Stimulated activated CD4-positive, alpha-beta T cell treated with anti-CD3 and anti-CD28 coated beads, TNF-alpha, amount 100 ng/mL, for 48 hours (primary cell): ENCODE measurements around the gene SLC18A3.

Experiments
- DNase-seq, 3 donors: peaks; one replicate each; pipeline ENCODE4 v3.0.0-alpha.2; 2020; ENCODE audit warnings: low read depth in 3 of 3

SLC18A3 gene

GRCh38 chr10:49651039-49651835, 41.1 kb downstream of the SLC18A3 start:
- DNase-seq = no peak

GRCh38 chr10:49651917-49652316, 41.8 kb downstream of the SLC18A3 start:
- no peak for DNase-seq

- no peak for DNase-seq
These were observed 42.5 kb downstream of the SLC18A3 start for GRCh38 chr10:49652421-49653272.

DNA sequence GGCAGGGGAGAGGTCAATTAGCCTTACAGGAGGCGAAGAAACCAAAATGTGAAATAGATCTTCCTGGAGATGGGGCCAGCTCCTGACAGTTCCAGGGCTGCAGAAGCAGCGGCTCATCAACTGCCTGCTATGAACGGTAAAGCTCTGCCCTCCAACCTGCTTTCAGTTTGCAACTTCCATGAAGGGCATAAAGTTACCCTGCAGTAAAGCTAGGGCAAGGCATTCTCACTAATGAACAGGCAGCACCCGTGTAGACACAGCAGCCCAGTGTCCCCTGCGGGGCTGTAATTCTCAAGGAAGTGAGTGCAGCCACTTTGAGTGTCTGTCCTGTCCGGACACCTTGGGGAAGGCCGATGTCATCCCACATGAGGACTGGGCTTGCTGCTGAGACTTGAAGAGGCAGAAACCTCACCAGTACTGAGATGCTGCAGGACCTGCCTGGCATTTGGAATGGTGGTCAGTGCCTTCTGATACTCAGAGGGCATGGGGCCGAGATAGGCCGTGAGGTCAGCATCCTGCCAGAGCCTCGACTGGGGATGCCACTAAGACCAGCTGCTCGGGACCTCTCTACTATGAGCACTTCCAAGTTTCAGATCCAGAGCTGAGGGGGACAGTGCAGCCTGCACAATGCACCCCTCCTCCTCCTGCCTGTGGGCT, 43.3 kb downstream of the SLC18A3 start:
- DNase-seq = no peak

- no peak for DNase-seq
These were observed 44.1 kb downstream of the SLC18A3 start for GRCh38 chr10:49654036-49654693.

- no peak for DNase-seq
These were observed 45.0 kb downstream of the SLC18A3 start for GRCh38 chr10:49655099-49655498.

DNA sequence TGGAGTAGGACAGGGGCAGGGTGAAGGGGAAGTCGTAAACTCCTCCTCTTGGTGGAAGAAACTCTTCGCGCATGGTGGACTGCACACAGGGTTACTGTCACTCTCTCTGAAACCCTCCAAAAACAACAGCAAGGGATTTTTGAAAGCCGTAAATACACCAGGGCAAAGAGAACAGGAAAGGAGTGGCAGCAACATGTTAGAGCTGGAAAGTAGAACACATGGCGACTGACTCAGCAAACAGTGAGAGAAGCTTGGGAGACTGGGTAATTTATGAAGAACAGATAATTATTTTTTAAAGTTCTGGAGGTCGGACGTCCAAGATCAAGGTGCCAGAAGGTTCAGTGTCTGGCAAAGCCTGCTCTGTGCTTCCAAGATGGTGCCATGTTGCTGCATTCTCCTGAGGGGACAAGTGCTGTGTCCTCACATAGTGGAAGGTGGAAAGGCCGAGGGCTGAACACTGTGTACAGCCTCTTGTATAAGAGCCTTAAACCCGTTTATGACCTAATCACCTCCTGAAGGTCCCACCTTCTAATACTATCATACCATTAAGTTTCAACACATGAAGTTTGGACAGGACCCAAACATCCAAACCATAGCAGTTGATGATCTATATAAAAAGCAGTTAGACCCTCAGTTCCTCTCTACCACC, 46.9 kb downstream of the SLC18A3 start:
- DNase-seq = no peak

- no peak for DNase-seq
These were observed 47.5 kb downstream of the SLC18A3 start for GRCh38 chr10:49657606-49658005.

DNA sequence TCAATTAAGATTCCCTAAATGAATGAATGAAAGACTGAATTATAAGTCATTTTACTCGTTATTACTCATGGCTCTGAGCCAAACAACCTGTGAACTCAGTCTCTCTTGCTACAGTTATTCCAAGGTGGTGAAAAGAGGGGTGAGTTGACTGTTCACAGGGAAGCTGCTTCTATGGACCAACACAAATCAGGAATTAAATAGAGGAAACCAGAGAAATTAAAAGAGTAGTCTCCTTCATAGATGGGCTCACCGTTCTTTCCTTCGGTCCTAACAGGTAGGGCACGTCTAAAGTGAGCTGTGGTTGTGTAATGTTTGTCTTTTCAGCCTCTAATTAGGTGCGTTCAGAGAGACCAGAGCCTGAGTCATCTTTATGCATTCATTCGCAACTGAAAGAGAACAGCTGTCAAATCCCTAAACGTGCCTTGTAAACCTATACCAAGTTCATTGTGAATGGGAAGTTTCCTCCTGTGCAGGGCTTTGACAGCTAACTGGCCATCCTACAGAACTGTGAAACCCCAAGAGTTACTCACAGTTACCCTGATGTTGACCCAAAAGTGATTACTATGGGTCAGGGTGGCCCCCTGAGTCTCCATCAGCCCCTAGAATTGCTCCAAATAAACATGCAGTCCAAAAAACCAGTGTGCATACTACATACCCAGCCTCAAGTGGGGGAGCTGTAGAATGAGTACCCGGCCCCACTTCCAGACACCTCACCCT, 51.2 kb downstream of the SLC18A3 start:
- no peak for DNase-seq
